CD4-positive, alpha-beta T cell treated with Interleukin-15 for 4 hours (primary cell): Measurements from ENCODE around the gene OLFML2A.

ENCODE experiments used
- DNase-seq: peaks from one replicate; pipeline ENCODE4 v3.0.0-alpha.2; 2020; ENCODE audit warnings: low spot score

Gene OLFML2A

GRCh38 chr9:124797343-124798103 is 20.6 kb downstream of the OLFML2A start:
- DNase-seq, result no peak

- DNase-seq, result no peak
These were observed 22.5 kb downstream of the OLFML2A start for GRCh38 chr9:124799274-124800006.

- DNase-seq, result no peak
These were observed 23.6 kb downstream of the OLFML2A start for GRCh38 chr9:124800306-124801259.

GRCh38 chr9:124801356-124801755 is 24.4 kb downstream of the OLFML2A start:
- no peak for DNase-seq

- DNase-seq, result no peak
These were observed 25.5 kb downstream of the OLFML2A start for GRCh38 chr9:124802426-124802825.

GRCh38 chr9:124803911-124804310 is 27.0 kb downstream of the OLFML2A start:
- no peak for DNase-seq

- DNase-seq, result no peak
These were observed 28.3 kb downstream of the OLFML2A start for GRCh38 chr9:124805186-124805585.

- no peak for DNase-seq
These were observed 31.5 kb downstream of the OLFML2A start for GRCh38 chr9:124808246-124808956.

GRCh38 chr9:124809211-124809610 is 32.3 kb downstream of the OLFML2A start:
- DNase-seq, result no peak

- DNase-seq, result no peak
These were observed 33.0 kb downstream of the OLFML2A start for GRCh38 chr9:124809741-124810500.

- DNase-seq, result no peak
These were observed 33.9 kb downstream of the OLFML2A start for GRCh38 chr9:124810663-124811355.

GRCh38 chr9:124812441-124812876 is 35.5 kb downstream of the OLFML2A start:
- DNase-seq, result no peak

GRCh38 chr9:124813041-124813440 is 36.1 kb downstream of the OLFML2A start:
- no peak for DNase-seq

- DNase-seq, result no peak
These were observed 36.7 kb downstream of the OLFML2A start for GRCh38 chr9:124813501-124814163.

GRCh38 chr9:124814164-124814535 is 37.2 kb downstream of the OLFML2A start:
- no peak for DNase-seq

- no peak for DNase-seq
These were observed 38.7 kb downstream of the OLFML2A start for GRCh38 chr9:124815601-124816000.

- DNase-seq, result no peak
These were observed 41.7 kb downstream of the OLFML2A start for GRCh38 chr9:124818431-124819281.

GRCh38 chr9:124820698-124821623 is 44.0 kb downstream of the OLFML2A start:
- DNase-seq, result no peak
